ENCODE data around the gene CDCA4.

DNA sequence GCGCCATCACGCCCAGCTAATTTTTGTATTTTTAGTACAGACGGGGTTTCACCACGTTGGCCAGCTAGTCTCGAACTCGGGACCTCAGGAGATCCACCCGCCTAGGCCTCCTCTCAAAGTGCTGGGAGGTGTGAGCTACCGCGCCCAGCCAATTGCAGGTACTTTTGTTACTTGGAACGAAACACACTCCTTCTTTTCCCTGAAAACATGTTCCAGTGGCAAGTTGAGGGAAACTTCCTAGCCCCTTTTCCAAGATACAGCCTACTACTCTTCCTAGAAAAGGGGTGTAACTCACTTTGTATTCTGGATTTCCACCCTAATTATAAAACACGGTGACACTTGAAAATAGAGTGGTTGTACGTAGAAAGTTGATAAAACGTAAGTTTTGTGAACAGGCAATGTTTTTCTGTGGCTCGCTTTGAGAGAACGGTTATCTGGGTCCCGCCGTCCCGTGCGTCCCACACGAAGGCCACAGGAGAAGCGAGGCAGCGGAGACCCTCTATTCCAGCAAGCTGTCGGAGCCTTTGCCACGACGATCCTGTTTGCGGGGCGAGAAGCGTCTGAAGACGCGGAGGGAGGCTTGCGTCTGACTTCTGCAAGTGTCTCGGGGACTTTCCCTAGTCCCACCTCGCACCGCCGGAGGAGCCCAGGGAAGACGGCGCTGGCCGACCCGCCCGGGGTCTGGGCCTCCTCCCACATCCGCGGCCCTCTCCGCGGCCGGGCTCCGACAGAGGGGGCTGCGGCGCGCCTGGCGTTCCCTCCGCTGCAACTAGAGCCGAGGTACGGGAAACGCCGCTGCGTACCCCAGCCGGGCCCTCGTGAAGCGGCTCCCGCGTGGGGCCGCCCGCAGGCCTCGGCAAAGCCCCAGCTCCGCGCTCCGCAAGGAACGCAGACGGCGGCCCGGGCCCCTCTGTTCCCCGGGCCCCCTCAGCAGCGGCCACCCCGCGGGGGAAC, 745 bp downstream of the CDCA4 start:
- TF ChIP-seq, protein P1, sequence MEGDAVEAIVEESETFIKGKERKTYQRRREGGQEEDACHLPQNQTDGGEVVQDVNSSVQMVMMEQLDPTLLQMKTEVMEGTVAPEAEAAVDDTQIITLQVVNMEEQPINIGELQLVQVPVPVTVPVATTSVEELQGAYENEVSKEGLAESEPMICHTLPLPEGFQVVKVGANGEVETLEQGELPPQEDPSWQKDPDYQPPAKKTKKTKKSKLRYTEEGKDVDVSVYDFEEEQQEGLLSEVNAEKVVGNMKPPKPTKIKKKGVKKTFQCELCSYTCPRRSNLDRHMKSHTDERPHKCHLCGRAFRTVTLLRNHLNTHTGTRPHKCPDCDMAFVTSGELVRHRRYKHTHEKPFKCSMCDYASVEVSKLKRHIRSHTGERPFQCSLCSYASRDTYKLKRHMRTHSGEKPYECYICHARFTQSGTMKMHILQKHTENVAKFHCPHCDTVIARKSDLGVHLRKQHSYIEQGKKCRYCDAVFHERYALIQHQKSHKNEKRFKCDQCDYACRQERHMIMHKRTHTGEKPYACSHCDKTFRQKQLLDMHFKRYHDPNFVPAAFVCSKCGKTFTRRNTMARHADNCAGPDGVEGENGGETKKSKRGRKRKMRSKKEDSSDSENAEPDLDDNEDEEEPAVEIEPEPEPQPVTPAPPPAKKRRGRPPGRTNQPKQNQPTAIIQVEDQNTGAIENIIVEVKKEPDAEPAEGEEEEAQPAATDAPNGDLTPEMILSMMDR (IDR thresholded peaks at IDR 0.05): no peak
- TF ChIP-seq POLR2A (IDR thresholded peaks at IDR 0.05) (no peak), EP300 (IDR thresholded peaks at IDR 0.05) (no peak)

All from tibial nerve (tissue), 4 donors.